GM12801 (cell line): Measurements from ENCODE around the gene POGLUT2.

Source experiments
- TF ChIP-seq, protein P1 (sequence below): IDR thresholded peaks from one replicate; pipeline ENCODE4 v1.5.1; 2011; ENCODE audit warnings: control low read depth; ENCODE audit not compliant: insufficient read length; ENCODE audit errors: extremely low read depth

POGLUT2 gene

DNA sequence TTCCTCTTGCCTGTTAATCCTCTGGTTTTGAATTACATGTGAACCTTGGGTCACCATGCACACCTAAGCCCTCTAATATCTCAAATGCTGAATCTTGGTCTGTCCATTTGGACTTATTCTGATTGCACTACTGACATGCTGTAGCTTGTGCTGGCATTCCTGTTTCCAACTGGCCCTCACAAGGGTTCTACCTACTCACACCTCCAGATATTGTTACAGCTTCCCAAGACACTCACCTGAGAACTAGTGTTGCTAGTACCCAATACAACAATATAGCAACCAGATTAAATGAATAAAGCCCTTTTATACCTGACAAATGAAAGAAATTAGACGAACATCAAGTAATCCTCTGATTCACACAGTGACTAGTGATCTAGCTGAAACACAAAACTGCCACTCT, 41.8 kb downstream of the POGLUT2 start:
- TF ChIP-seq, protein P1, sequence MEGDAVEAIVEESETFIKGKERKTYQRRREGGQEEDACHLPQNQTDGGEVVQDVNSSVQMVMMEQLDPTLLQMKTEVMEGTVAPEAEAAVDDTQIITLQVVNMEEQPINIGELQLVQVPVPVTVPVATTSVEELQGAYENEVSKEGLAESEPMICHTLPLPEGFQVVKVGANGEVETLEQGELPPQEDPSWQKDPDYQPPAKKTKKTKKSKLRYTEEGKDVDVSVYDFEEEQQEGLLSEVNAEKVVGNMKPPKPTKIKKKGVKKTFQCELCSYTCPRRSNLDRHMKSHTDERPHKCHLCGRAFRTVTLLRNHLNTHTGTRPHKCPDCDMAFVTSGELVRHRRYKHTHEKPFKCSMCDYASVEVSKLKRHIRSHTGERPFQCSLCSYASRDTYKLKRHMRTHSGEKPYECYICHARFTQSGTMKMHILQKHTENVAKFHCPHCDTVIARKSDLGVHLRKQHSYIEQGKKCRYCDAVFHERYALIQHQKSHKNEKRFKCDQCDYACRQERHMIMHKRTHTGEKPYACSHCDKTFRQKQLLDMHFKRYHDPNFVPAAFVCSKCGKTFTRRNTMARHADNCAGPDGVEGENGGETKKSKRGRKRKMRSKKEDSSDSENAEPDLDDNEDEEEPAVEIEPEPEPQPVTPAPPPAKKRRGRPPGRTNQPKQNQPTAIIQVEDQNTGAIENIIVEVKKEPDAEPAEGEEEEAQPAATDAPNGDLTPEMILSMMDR, result no peak

DNA sequence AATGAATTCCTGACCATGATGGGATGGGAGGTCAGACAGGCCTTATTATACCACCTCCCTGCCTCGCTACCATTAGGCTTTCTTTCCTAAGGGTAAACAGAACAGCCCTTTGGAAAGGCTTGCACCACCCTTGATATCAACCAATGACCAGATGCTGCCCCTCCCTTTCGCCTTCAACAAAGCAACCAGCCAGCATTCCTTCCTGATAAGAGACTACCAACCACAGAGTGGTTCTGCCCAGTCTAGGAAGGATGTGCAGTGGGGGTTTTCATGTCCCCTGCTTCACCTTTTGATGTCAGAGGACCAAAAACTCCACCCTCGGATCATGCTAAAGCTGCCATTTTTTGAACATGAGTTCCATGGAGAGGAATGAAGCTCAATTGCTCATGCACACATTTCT, 46.9 kb downstream of the POGLUT2 start:
- TF ChIP-seq, protein P1, result no peak

DNA sequence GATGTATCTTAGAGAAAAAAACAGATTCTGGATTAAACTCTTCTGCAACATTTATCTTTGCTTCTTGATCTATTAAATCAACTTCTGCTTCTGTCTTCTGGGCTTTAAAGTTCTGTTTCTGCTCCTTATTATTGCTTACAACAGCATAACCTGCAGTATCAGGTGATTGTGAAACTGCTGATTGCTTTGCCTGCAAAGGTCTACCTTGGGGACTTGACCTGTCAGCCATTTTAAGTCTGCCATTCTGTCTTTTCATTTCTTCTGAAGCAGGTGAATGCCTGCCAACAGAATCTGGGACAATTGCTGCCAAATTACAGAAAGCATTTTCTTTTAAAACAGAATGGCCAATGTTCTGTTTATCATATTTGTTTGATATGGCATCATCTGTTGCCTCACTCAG, 56.3 kb downstream of the POGLUT2 start:
- TF ChIP-seq, protein P1, result no peak

DNA sequence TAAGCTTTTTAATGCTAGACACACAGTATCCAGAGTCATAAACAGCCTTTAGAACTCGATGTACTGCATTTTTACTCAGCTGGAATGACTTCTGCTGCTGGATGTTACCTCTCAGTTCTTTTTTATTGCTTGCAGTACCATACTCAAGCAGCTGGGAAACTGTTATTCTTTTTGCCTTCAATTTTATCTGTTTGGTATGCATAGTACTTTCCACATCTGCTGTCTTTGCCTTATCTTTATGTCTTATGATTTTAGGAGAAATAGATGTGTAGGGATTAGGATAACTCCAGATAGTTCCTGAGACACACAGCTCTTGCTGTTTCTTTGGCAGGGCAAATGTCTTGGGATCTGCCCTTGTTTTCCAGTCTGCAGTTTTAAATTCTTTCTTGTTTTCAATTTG, 56.7 kb downstream of the POGLUT2 start:
- TF ChIP-seq, protein P1, result no peak
